IPS-18c (cell line): ENCODE measurements around the gene DIAPH2.

Experiments
- H3K4me3 ChIP-seq: 2 replicates; pipeline ENCODE4 v1.7.0; 2013; ENCODE audit warnings: low read depth, mild to moderate bottlenecking, low read length, moderate library complexity; ENCODE audit not compliant: insufficient read depth
- H3K9me3 ChIP-seq: one replicate; pipeline ENCODE4 v1.6.1; 2013; ENCODE audit warnings: mild to moderate bottlenecking, low read length, moderate library complexity; ENCODE audit not compliant: control insufficient read depth, insufficient read depth

Gene DIAPH2

DNA sequence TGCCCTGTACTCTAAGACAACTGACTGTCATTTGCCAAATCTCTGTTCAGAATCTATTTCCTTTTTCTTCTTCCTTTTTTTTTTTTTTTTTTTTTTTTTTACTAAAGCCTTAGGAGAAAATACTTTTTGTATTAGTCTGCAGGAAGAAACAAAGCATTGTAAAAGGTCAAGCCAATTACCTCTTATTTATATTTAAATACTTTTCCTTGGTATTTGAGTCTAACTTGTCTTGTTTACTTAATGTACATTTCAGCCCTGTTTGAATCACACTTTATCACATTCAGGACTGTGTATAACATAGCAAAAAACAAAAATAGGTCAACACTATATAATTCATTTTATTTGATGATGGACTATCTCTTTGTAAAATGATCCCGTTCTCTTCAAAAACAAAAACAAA lies 461.3 kb downstream of the DIAPH2 start:
- H3K9me3 ChIP-seq = no peaks in the 10 kb centered on the region
- no peak overlapping the region for H3K4me3 ChIP-seq

DNA sequence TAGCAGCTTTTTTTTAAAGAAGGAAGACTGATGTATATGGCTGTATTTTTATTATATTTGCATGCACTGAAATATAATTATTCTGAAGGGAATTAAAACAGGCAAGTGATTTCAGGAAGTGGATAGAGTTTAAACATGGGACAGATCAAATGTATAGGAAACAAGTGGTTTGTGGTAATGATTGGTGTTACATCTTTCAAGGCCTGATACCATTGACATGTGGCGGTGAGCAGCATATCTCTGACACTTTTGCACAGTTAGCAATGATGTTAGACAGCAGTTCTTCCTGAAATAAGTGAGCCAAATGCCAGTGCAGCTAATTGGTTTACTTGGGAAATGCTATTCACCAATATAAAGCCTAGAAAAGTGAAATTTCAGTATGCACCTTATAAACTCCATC lies 471.2 kb downstream of the DIAPH2 start:
- H3K9me3 ChIP-seq = no peaks in the 10 kb centered on the region
- H3K4me3 ChIP-seq = no peak overlapping the region

DNA sequence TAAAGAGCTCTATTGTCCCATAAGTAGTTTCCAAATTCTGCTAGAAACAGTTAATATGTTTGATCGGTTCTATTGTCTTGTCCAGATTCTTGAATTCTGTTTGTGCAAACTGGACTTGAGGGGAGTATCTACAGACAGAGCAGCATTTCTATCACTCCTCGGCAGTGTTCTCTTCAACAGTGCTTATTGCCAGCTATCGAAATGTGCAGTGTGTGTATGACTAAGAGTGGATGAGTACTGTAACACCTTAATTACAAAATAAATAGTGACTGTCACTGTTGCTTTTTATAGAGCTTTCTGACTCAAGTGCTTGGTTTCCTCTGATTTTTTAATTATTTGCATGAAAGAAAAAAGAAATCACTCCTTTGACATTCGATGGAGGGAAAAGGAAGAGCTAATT lies 473.6 kb downstream of the DIAPH2 start:
- Histone ChIP-seq H3K9me3 (no peaks in the 10 kb centered on the region), H3K4me3 (no peak overlapping the region)

GRCh38 chrX:97159916-97160800 lies 475.5 kb downstream of the DIAPH2 start:
- Histone ChIP-seq H3K4me3 (no peak overlapping the region), H3K9me3 (no peaks in the 10 kb centered on the region)

- Histone ChIP-seq H3K9me3 (no peaks in the 10 kb centered on the region), H3K4me3 (no peak overlapping the region)
These were observed 482.7 kb downstream of the DIAPH2 start for GRCh38 chrX:97167333-97167732.

DNA sequence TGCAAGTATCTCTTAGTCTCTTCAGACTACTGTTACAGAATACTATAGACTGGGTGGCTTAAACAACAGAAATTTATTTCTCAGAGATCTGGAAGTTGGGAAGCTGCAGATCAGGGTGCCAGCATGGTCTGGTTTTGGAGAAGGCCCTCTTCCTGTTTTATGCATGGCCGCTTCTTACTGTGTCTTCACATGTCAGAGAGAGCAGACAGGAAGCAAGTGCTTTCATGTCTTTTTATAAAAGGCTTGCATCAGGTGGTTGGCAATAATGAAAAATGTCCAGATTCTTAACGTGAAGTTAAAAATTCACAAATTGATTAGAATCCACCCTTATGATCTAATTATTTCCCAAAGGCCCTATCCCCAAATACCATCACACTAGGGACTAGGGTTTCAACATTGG lies 484.0 kb downstream of the DIAPH2 start:
- Histone ChIP-seq H3K4me3 (no peak overlapping the region), H3K9me3 (no peaks in the 10 kb centered on the region)

GRCh38 chrX:97175147-97175546 lies 490.5 kb downstream of the DIAPH2 start:
- H3K4me3 ChIP-seq = no peak overlapping the region
- H3K9me3 ChIP-seq = no peaks in the 10 kb centered on the region

DNA sequence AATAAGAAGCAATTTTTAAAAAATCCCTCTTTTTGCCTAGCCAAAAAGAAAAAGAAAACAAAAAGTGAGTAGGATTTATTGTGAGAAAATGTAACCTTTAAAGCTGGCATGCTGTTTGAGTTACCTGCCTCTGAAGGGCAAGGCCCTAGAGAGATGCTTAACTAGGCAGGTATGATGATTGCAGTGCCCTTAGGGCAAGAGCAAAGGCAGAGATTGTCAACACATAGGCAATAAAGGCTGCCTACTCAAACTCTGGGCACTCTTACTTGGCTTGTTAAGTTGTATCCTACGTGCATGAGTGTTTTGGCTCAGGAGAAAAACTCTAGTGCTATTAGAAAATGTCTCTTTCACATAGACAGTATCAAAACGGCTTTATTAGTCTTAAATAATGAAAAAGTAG lies 505.0 kb downstream of the DIAPH2 start:
- H3K4me3 ChIP-seq = no peak overlapping the region
- H3K9me3 ChIP-seq = no peaks in the 10 kb centered on the region

DNA sequence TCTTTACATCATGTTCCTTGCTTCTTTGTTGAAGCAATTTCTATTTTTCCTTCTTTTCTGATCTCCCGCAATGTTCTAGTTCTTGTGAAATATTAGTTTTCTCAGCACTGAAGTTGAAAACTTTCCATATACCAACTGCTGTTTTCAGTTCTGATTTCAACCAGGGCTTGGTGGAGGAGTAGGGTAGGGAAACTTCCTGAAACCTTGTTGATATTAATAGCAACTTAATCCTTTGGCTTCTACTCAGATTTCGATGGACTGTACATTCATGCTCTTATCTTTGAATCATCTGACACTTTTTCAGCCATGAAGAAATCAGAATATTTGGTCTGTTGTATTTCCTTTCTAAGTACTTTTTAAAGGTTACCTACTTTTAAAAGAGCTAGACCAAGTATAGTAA lies 514.9 kb downstream of the DIAPH2 start:
- Histone ChIP-seq H3K9me3 (peaks cover 2% of the 10 kb centered on the region), H3K4me3 (no peak overlapping the region)

DNA sequence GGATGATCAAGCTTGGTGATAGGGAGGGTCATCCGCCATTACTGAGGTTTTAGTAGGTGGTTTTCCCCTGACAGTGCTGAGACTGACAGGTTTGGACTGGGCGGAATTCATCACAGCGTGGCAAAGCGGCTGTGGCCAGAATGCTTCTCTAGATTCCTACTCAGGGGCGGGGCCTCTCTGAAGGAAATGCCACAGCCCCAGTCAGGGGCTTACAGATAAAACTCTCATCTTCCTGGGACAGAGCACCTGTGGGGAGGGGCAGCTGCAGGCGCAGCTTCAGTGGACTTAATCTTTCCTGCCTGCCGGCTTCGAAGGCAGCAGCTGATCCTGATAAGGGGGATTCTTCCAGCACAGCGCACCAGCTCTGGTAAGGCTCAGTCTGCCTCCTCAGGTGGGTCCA lies 515.8 kb downstream of the DIAPH2 start:
- Histone ChIP-seq H3K4me3 (no peak overlapping the region; the same call in 1 of the 2 replicates), H3K9me3 (peaks cover 2% of the 10 kb centered on the region)

GRCh38 chrX:97210501-97210900 lies 525.9 kb downstream of the DIAPH2 start:
- H3K9me3 ChIP-seq = no peaks in the 10 kb centered on the region

DNA sequence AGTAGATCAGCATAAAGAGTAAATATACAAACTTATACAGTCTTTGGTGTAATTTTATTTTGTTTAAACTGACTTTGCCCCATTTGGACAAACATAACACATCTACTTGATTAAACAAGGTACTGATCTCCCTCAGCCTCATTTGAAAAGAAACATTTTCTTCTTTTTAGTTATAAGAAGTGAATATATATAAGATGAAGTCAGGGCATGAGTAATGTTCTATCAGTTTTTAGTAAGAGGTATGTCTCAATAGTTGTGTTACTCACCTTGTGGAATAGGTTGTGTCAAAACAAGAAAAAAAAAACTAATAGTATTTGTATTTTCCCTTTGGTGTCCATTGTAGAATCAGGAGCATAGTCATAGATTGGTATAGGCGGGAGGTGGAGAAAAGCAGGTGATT lies 526.4 kb downstream of the DIAPH2 start:
- no peak overlapping the region for H3K4me3 ChIP-seq
- no peaks in the 10 kb centered on the region for H3K9me3 ChIP-seq

More at GRCh38 chrX:97210501-97210900, 525.9 kb downstream of the DIAPH2 start:
- H3K4me3 ChIP-seq = no peak overlapping the region

DNA sequence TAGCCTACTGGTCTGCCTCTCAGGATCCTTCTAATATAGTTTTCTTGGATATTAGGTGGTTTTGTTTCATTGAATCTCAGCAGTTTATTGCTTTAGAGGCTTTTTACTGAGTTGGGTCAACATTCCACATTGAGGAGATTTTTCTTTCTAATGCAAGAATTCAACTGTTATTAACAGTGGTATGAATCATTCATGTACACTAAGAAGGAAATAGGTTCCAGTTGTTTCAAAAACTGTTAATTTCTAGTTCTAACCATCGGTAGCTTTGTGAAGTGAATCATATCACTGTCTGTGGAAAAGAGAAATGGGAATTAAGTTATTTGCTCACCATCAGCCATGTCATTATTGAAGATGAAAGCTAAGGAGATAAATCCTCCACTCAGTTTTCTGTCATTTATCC lies 530.5 kb downstream of the DIAPH2 start:
- H3K4me3 ChIP-seq = no peak overlapping the region
- no peaks in the 10 kb centered on the region for H3K9me3 ChIP-seq

DNA sequence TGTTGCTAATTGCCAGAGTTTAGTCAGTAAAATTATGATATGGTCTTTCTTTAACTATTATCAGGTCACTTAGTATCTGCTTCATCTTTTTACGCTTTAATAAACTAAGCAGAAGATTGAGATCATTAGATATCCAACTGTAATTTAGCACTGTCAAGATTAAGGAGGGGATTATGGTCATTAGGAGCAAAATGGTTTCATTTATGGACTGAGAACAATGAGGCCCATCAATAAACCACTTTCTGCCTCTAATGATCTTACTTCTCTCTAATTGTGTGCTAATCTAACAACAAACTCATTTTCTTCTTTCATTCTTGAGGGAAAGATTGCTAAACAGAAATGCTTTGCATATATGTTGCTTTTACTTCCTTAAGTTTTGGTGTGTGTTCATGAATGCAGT lies 539.5 kb downstream of the DIAPH2 start:
- Histone ChIP-seq H3K9me3 (no peaks in the 10 kb centered on the region), H3K4me3 (no peak overlapping the region)

DNA sequence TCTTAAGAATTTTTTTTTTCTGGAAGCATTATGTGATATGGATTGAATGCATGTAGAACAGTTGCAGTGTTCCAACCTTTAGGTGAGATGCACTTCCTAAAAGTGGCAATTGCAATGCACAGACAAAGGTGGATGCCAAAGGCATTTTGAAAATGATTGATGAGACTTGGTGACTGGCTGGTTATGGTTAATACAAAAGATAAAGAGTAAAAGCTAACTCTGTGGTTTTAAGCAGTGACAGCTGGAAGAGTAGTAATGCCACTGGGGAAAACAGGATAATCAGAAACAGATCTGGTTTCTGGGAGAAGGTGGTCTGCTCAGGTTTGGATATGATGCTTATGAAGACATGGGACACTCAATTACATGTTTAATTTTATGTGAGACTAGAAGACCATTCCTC lies 544.7 kb downstream of the DIAPH2 start:
- no peak overlapping the region for H3K4me3 ChIP-seq
- H3K9me3 ChIP-seq = no peaks in the 10 kb centered on the region

GRCh38 chrX:97230948-97231347 lies 546.3 kb downstream of the DIAPH2 start:
- H3K9me3 ChIP-seq = no peaks in the 10 kb centered on the region
- H3K4me3 ChIP-seq = no peak overlapping the region

- no peaks in the 10 kb centered on the region for H3K9me3 ChIP-seq
These were observed 549.9 kb downstream of the DIAPH2 start for GRCh38 chrX:97234471-97235081.

DNA sequence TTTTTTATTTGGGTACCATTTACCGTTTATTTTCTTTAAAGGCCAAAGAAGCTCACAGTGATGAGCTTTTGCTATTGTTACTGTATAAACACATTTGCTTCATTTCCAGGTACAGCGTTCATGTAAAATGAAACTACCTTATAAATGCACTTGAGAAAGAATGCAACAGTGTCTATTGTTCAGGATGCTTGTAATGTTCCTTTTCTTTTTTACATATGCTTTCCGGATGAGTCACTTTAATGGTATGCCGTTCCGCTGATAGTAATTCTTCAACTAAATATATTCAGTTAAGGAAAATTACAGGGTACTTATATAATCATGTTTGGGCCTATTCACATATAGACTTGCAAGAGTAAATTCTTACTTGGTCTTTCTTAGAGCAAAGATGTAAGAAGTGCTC lies 554.0 kb downstream of the DIAPH2 start:
- H3K9me3 ChIP-seq = no peaks in the 10 kb centered on the region
- H3K4me3 ChIP-seq = no peak overlapping the region

More at GRCh38 chrX:97234471-97235081, 549.9 kb downstream of the DIAPH2 start:
- no peak overlapping the region for H3K4me3 ChIP-seq
